HepG2 (cell line): Measurements from ENCODE around the gene DOCK1. TPM values are rescaled to one million over a fixed set of nuclear protein-coding genes. Genes with fewer than 3 reads are reported as not detected.

ENCODE experiments used
- ATAC-seq: fragments of 200-7000 bp; cut with Tn5 transposase; 3 replicates; pipeline ENCODE4 v1.9.1; 2020; ENCODE audit warnings: mild to moderate bottlenecking, moderate library complexity
- BruUV-seq: library from RNA; stranded (reverse); fragments of 400-500 nt; replicated peaks from 2 replicates; lab custom pipeline; 2021; lab: Mats Ljungman, UMichigan
- CTCF ChIA-PET: fragments of 300-600 bp; formaldehyde crosslinking; extraction: SDS; loops from one replicate; lab custom pipeline; 2021; ENCODE audit warnings: low total read pairs, inconsistent platforms, low intra/inter-chr PET ratio; lab: Yijun Ruan, JAX
- POLR2A ChIA-PET: fragments of 350-600 bp; sonication (Branson Sonifier 250); formaldehyde crosslinking; loops from one replicate; lab custom pipeline; 2020; ENCODE audit warnings: antibody characterized with exemption, inconsistent platforms; lab: Yijun Ruan, JAX
- DNase-seq: peaks from one replicate; pipeline ENCODE4 v3.0.0-alpha.2; 2015; ENCODE audit warnings: low spot score
- FAIRE-seq: peaks from 3 replicates; lab custom pipeline; 2011; peaks lifted over from hg19 to GRCh38; lab: Jason Lieb, UNC
- H2AFZ ChIP-seq: one replicate; pipeline ENCODE4 v1.6.1; 2011; ENCODE audit warnings: low read length, inconsistent platforms
- H3K27ac ChIP-seq: fragments of 300-600 bp; 3 replicates; pipeline ENCODE4 v1.8.0; 2011; ENCODE audit warnings: mixed run types, mild to moderate bottlenecking, mixed read lengths, low read length, inconsistent platforms; ENCODE audit not compliant: insufficient read depth; ENCODE audit errors: extremely low read length
- H3K27me3 ChIP-seq, 2 experiments: fragments of 200-600 bp in 1 of 2; 2 replicates in 1 of 2; 3 replicates in 1 of 2; pipeline versions ENCODE4 v1.6.0 to v1.8.0; 2011; ENCODE audit warnings: low read length in 2 of 2, mild to moderate bottlenecking in 2 of 2, moderate library complexity in 2 of 2, inconsistent platforms in 1 of 2; ENCODE audit not compliant: insufficient read depth in 2 of 2, control insufficient read depth in 1 of 2
- H3K36me3 ChIP-seq, 2 experiments: fragments of 200-600 bp in 1 of 2; replicated peaks in 1 of 2; 2 replicates in 1 of 2; 3 replicates in 1 of 2; pipeline versions ENCODE4 v1.5.1 to v1.8.0; 2011; ENCODE audit warnings: low read length in 2 of 2, inconsistent platforms in 1 of 2; ENCODE audit not compliant: insufficient read depth in 2 of 2, control insufficient read depth in 1 of 2
- H3K4me1 ChIP-seq: 2 replicates; pipeline ENCODE4 v1.5.1; 2012; ENCODE audit warnings: low read length, inconsistent platforms; ENCODE audit not compliant: insufficient read depth
- H3K4me2 ChIP-seq: 2 replicates; pipeline ENCODE4 v1.6.0; 2011; ENCODE audit warnings: low read depth, low read length, inconsistent platforms
- H3K4me3 ChIP-seq, 3 experiments: fragments of 200-600 bp in 1 of 3; sonication (generic), shearing (Covaris generic) in 1 of 3; replicated peaks in 1 of 3; 2 replicates each; pipeline ENCODE4 v1.5.1; 2011 to 2016; ENCODE audit warnings: low read length in 3 of 3, inconsistent platforms in 2 of 3, low read depth in 2 of 3, mild to moderate bottlenecking in 2 of 3, control low read depth in 1 of 3, mixed read lengths in 1 of 3; ENCODE audit not compliant: insufficient read depth in 1 of 3
- H3K79me2 ChIP-seq: one replicate; pipeline ENCODE4 v1.6.1; 2011; ENCODE audit warnings: low read length, inconsistent platforms; ENCODE audit not compliant: insufficient read depth
- H3K9ac ChIP-seq: 2 replicates; pipeline ENCODE4 v1.6.0; 2011; ENCODE audit warnings: mild to moderate bottlenecking, low read depth, low read length, inconsistent platforms; ENCODE audit not compliant: insufficient read depth
- H3K9me3 ChIP-seq: 2 replicates; pipeline ENCODE4 v1.5.1; 2012; ENCODE audit warnings: mild to moderate bottlenecking, low read length
- H4K20me1 ChIP-seq: 2 replicates; pipeline ENCODE4 v1.6.0; 2011; ENCODE audit warnings: inconsistent platforms, mild to moderate bottlenecking, low read length, moderate library complexity; ENCODE audit not compliant: insufficient read depth
- CENPT ChIP-seq: sonication (generic); formaldehyde crosslinking; IDR thresholded peaks from 2 replicates; pipeline ENCODE4 v1.8.0; 2022; ENCODE audit warnings: low read depth, mild to moderate bottlenecking, moderate library complexity, missing genetic modification reagents
- CREB3 ChIP-seq: sonication (generic); formaldehyde crosslinking; IDR thresholded peaks from 2 replicates; pipeline ENCODE4 v1.5.0; 2020; ENCODE audit warnings: missing genetic modification reagents
- CTCF ChIP-seq: sonication (generic); formaldehyde crosslinking; IDR thresholded peaks from 2 replicates; pipeline ENCODE4 v1.5.0; 2020; ENCODE audit warnings: mild to moderate bottlenecking, missing genetic modification reagents, moderate library complexity
- EEA1 ChIP-seq: sonication (generic); formaldehyde crosslinking; IDR thresholded peaks from 2 replicates; pipeline ENCODE4 v1.5.1; 2020; ENCODE audit warnings: mild to moderate bottlenecking, missing genetic modification reagents, borderline replicate concordance
- ETS1 ChIP-seq: sonication (generic); formaldehyde crosslinking; IDR thresholded peaks from 2 replicates; pipeline ENCODE4 v1.4.0; 2020; ENCODE audit warnings: missing genetic modification reagents
- HNF4A ChIP-seq: sonication (generic); formaldehyde crosslinking; IDR thresholded peaks from 2 replicates; pipeline ENCODE4 v1.4.0; 2020; ENCODE audit warnings: missing genetic modification reagents
- ZNF34 ChIP-seq: sonication (generic); formaldehyde crosslinking; IDR thresholded peaks from 2 replicates; pipeline ENCODE4 v1.4.0; 2020; ENCODE audit warnings: mild to moderate bottlenecking, missing genetic modification reagents, borderline replicate concordance
- WGBS: methylation state at CpG from one replicate; pipeline ENCODE4 v1.1.6; 2017; ENCODE audit warnings: low lambda C conversion rate; 5-methylcytosine and 5-hydroxymethylcytosine counted together
- in situ Hi-C: cut with HindIII; loops from 2 replicates; pipeline ENCODE4 v1.10.0; 2017; ENCODE audit warnings: low pct_unique_long_range_greater_than_20kb; ENCODE audit not compliant: extremely low pct_ligation_motif_present
- intact Hi-C: fragments of 100-400 bp; cut with micrococcal nuclease; formaldehyde crosslinking; loops from one replicate; pipeline ENCODE4 v1.10.0; 2022; ENCODE audit not compliant: unreplicated experiment
- polyA plus RNA-seq, 8 experiments: library from polyadenylated mRNA; depleted of rRNA in 3 of 8; stranded (reverse) in 7 of 8; unstranded in 1 of 8; fragments of >200 nt; fragmentation: Illumina TruSeq in 4 of 8; extraction: Trizol in 4 of 8; gene quantifications; 2 replicates each; pipeline versions ENCODE4 v1.2.1 to v1.2.3, GENCODE V29; 2011 to 2016; ENCODE audit warnings: low read depth in 4 of 8, missing spikeins in 1 of 8, mixed read lengths in 1 of 8; ENCODE audit not compliant: insufficient read depth in 1 of 8
- total RNA-seq, 5 experiments: library from RNA; depleted of rRNA; stranded (reverse); fragments of >200 nt; fragmentation: Illumina TruSeq; extraction: Trizol; gene quantifications; 2 replicates each; pipeline ENCODE4 v1.2.3, GENCODE V29; 2016; ENCODE audit warnings: low read depth in 1 of 5

DOCK1 gene
- total and polyA plus RNA-seq, 2 of the 13 experiments (the other 11 are each of a cell fraction or from before 2014, with no cell fraction given): 8.3 to 25.5 TPM

GRCh38 chr10:126911301-126911700, 6.1 kb downstream of the DOCK1 start:
- Histone ChIP-seq H3K27ac (no peak overlapping the region), H4K20me1 (peaks cover 4% of the 10 kb centered on the region; the same call in 1 of the 2 replicates), H3K9ac (no peak overlapping the region), H3K4me3 (no peak overlapping the region), H2AFZ (no peak overlapping the region), H3K4me1 (peaks cover 27% of the 10 kb centered on the region), H3K4me2 (no peak overlapping the region), H3K27me3 (no peaks in the 10 kb centered on the region), H3K36me3 (no peaks in the 10 kb centered on the region), H3K79me2 (peaks cover 84% of the 10 kb centered on the region), H3K9me3 (no peaks in the 10 kb centered on the region)
- FAIRE-seq: no peak
- intact Hi-C loops: no loop called here
- ChIA-PET POLR2A (no interaction called here), CTCF (no interaction called here)
- DNase-seq: no peak
- TF ChIP-seq EEA1 (CRISPR knock-in tag) (no peak), CENPT (CRISPR knock-in tag) (no peak), HNF4A (CRISPR knock-in tag) (peak; percentile 19; the same call in 1 of the 2 replicates), ETS1 (CRISPR knock-in tag) (no peak), ZNF34 (CRISPR knock-in tag) (no peak)
- ATAC-seq: no peak
- BruUV-seq: no TSS peak
- WGBS: 94% methylated on average over 11 of the region's 11 CpGs
- in situ Hi-C loops: no loop called here

- Histone ChIP-seq H3K27ac (no peak overlapping the region), H3K36me3 (no peaks in the 10 kb centered on the region), H2AFZ (no peak overlapping the region), H3K79me2 (peaks cover 81% of the 10 kb centered on the region), H3K4me3 (no peak overlapping the region), H3K4me1 (peaks cover 15% of the 10 kb centered on the region), H3K27me3 (no peaks in the 10 kb centered on the region), H3K9ac (no peak overlapping the region), H3K9me3 (no peaks in the 10 kb centered on the region), H3K4me2 (no peak overlapping the region), H4K20me1 (peaks cover 4% of the 10 kb centered on the region; the same call in 1 of the 2 replicates)
- intact Hi-C loops: no loop called here
- BruUV-seq: no TSS peak
- no peak for FAIRE-seq
- in situ Hi-C loops: no loop called here
- WGBS: 94% methylated on average over 11 of the region's 11 CpGs
- CTCF ChIA-PET: no interaction called here
- ATAC-seq: no peak
- POLR2A ChIA-PET: no interaction called here
- TF ChIP-seq CREB3 (CRISPR knock-in tag) (no peak), CTCF (CRISPR knock-in tag) (peak; percentile 27; the same call in 1 of the 2 replicates)
- DNase-seq: no peak
Measured at GRCh38 chr10:126913316-126913715, 8.1 kb downstream of the DOCK1 start.
